ENCODE results near the gene PRKN.
"Not testable (repeated sequence)": the region's sequence is repeated elsewhere in the genome, so short reads cannot be mapped to it uniquely, and the experiment has no call there.

PRKN gene

GRCh38 chr6:161826512-161826911 is 901.1 kb downstream of the PRKN start:
- no peak for TF ChIP-seq POLR2A (IDR thresholded peaks at IDR 0.05; ENCODE audit: extremely low read depth, insufficient read length)
- no peak for TF ChIP-seq MYC (IDR thresholded peaks at IDR 0.05; ENCODE audit: low read depth, low read length)
- no peak for TF ChIP-seq MAX (IDR thresholded peaks at IDR 0.05; ENCODE audit: low read depth, low read length)
- TF ChIP-seq CTCF (IDR thresholded peaks at IDR 0.05; ENCODE audit: low read depth, low read length), result no peak

GRCh38 chr6:161822204-161822603 is 905.4 kb downstream of the PRKN start:
- not testable (repeated sequence) for DNase-seq (ENCODE audit: low read depth); H3K4me3 ChIP-seq (ENCODE audit: low read depth, low read length)

More at GRCh38 chr6:161826512-161826911, 901.1 kb downstream of the PRKN start:
- H3K4me3 ChIP-seq (ENCODE audit: low read depth, low read length), result no peak overlapping the region
- DNase-seq (ENCODE audit: low read depth), result no peak

- no peak overlapping the region for H3K4me3 ChIP-seq (ENCODE audit: low read depth, low read length)
- DNase-seq (ENCODE audit: low read depth), result no peak
- TF ChIP-seq MAX (IDR thresholded peaks at IDR 0.05; ENCODE audit: low read depth, low read length), result no peak
- no peak for TF ChIP-seq POLR2A (IDR thresholded peaks at IDR 0.05; ENCODE audit: extremely low read depth, insufficient read length)
- no peak for TF ChIP-seq CTCF (IDR thresholded peaks at IDR 0.05; ENCODE audit: low read depth, low read length)
- TF ChIP-seq MYC (IDR thresholded peaks at IDR 0.05; ENCODE audit: low read depth, low read length), result no peak
Observed at GRCh38 chr6:161817881-161818280, 909.7 kb downstream of the PRKN start.

GRCh38 chr6:161815965-161816364 is 911.6 kb downstream of the PRKN start:
- DNase-seq (ENCODE audit: low read depth), result no peak
- H3K4me3 ChIP-seq (ENCODE audit: low read depth, low read length), result no peak overlapping the region
- TF ChIP-seq MYC (IDR thresholded peaks at IDR 0.05; ENCODE audit: low read depth, low read length) (no peak), MAX (IDR thresholded peaks at IDR 0.05; ENCODE audit: low read depth, low read length) (no peak), CTCF (IDR thresholded peaks at IDR 0.05; ENCODE audit: low read depth, low read length) (no peak), POLR2A (IDR thresholded peaks at IDR 0.05; ENCODE audit: extremely low read depth, insufficient read length) (no peak)

GRCh38 chr6:161813156-161813555 is 914.4 kb downstream of the PRKN start:
- H3K4me3 ChIP-seq (ENCODE audit: low read depth, low read length), result no peak overlapping the region
- TF ChIP-seq MYC (IDR thresholded peaks at IDR 0.05; ENCODE audit: low read depth, low read length) (no peak), POLR2A (IDR thresholded peaks at IDR 0.05; ENCODE audit: extremely low read depth, insufficient read length) (no peak), CTCF (IDR thresholded peaks at IDR 0.05; ENCODE audit: low read depth, low read length) (no peak), MAX (IDR thresholded peaks at IDR 0.05; ENCODE audit: low read depth, low read length) (no peak)
- no peak for DNase-seq (ENCODE audit: low read depth)

- no peak for DNase-seq (ENCODE audit: low read depth)
- TF ChIP-seq POLR2A (IDR thresholded peaks at IDR 0.05; ENCODE audit: extremely low read depth, insufficient read length), result no peak
- no peak for TF ChIP-seq MYC (IDR thresholded peaks at IDR 0.05; ENCODE audit: low read depth, low read length)
- no peak for TF ChIP-seq MAX (IDR thresholded peaks at IDR 0.05; ENCODE audit: low read depth, low read length)
- no peak for TF ChIP-seq CTCF (IDR thresholded peaks at IDR 0.05; ENCODE audit: low read depth, low read length)
- no peak overlapping the region for H3K4me3 ChIP-seq (ENCODE audit: low read depth, low read length)
Observed at GRCh38 chr6:161809971-161810370, 917.6 kb downstream of the PRKN start.
